ENCODE data around the gene KLHDC7A. TPM values are rescaled to one million over a fixed set of nuclear protein-coding genes. Genes with fewer than 3 reads are reported as not detected.

The KLHDC7A gene
- total and polyA plus RNA-seq, 2 donors (not counting 3 experiments of a cell fraction or from before 2014, with no cell fraction given): not detected

- H3K27ac ChIP-seq (ENCODE audit: insufficient read depth, low read depth, low read length): no peak overlapping the region
- no peak overlapping the region for H3K4me2 ChIP-seq (ENCODE audit: insufficient read depth, low read length)
- H3K9ac ChIP-seq (replicated peaks; ENCODE audit: extremely low read depth, insufficient read depth, low read length): no peak overlapping the region
- intact Hi-C loops (cut with micrococcal nuclease): no loop called here
- H3K4me3 ChIP-seq (replicated peaks in 1 of 3; ENCODE audit: insufficient read depth in 1 of 3, low read depth in 1 of 3, low read length in 3 of 3): no peak overlapping the region
- TF ChIP-seq MYC (IDR thresholded peaks at IDR 0.05; ENCODE audit: low read depth, low read length): no peak
- TF ChIP-seq FOS (IDR thresholded peaks at IDR 0.05; ENCODE audit: borderline replicate concordance, insufficient read depth, low read length): no peak
- TF ChIP-seq POLR2A (IDR thresholded peaks at IDR 0.05; ENCODE audit: low read depth, low read length): no peak
- no peak for TF ChIP-seq POLR2AphosphoS5 (IDR thresholded peaks at IDR 0.05; ENCODE audit: insufficient read depth, low read depth, low read length)
- TF ChIP-seq JUN (IDR thresholded peaks at IDR 0.05; ENCODE audit: borderline replicate concordance, insufficient read depth, insufficient read length, low read depth): no peak
- no peaks in the 10 kb centered on the region for H4K20me1 ChIP-seq (replicated peaks; ENCODE audit: control insufficient read depth, extremely low read depth, insufficient read depth, low read length)
- no peaks in the 10 kb centered on the region for H3K36me3 ChIP-seq (ENCODE audit: control insufficient read depth in 2 of 2, extremely low read depth in 1 of 2, insufficient read depth in 2 of 2, low read length in 2 of 2)
- no peak overlapping the region for H2AFZ ChIP-seq (ENCODE audit: low read depth, low read length)
- BruUV-seq (replicated peaks): no TSS peak
- ChIA-PET CTCF (no interaction called here), POLR2A (no interaction called here)
- no peaks in the 10 kb centered on the region for H3K27me3 ChIP-seq (ENCODE audit: control insufficient read depth in 2 of 2, insufficient read depth in 2 of 2, low read length in 2 of 2)
- H3K4me1 ChIP-seq (ENCODE audit: control insufficient read depth, extremely low read depth, insufficient read depth, low read length): no peaks in the 10 kb centered on the region
- H3K9me3 ChIP-seq (replicated peaks; ENCODE audit: control insufficient read depth, insufficient read depth, low read length): no peaks in the 10 kb centered on the region
- DNase-seq (ENCODE audit: low read depth, low spot score) (no peak), FAIRE-seq (no peak)
- dilution Hi-C loops (cut with MboI; ENCODE audit: extremely low pct_ligation_motif_present, low sequenced_read_pairs): no loop called here
- H3K9me1 ChIP-seq (replicated peaks; ENCODE audit: control insufficient read depth, extremely low read depth, insufficient read depth, low read length): no peaks in the 10 kb centered on the region
- H3K79me2 ChIP-seq (ENCODE audit: control insufficient read depth, insufficient read depth, low read length): no peaks in the 10 kb centered on the region
Measured at GRCh38 chr1:18486195-18486594, 5.5 kb downstream of the KLHDC7A start.

GRCh38 chr1:18489417-18490143 is 8.8 kb downstream of the KLHDC7A start:
- FAIRE-seq (no peak), DNase-seq (ENCODE audit: low read depth, low spot score) (no peak)
- no peak overlapping the region for H2AFZ ChIP-seq (ENCODE audit: low read depth, low read length)
- no peak overlapping the region for H3K27ac ChIP-seq (ENCODE audit: insufficient read depth, low read depth, low read length)
- H3K4me2 ChIP-seq (ENCODE audit: insufficient read depth, low read length): no peak overlapping the region
- no peak overlapping the region for H3K4me3 ChIP-seq (replicated peaks in 1 of 3; ENCODE audit: insufficient read depth in 1 of 3, low read depth in 1 of 3, low read length in 3 of 3)
- intact Hi-C loops (cut with micrococcal nuclease): no loop called here
- POLR2A ChIA-PET: no interaction called here
- H3K9me3 ChIP-seq (replicated peaks; ENCODE audit: control insufficient read depth, insufficient read depth, low read length): no peaks in the 10 kb centered on the region
- BruUV-seq (replicated peaks): no TSS peak
- dilution Hi-C loops (cut with MboI; ENCODE audit: extremely low pct_ligation_motif_present, low sequenced_read_pairs): no loop called here
- H3K36me3 ChIP-seq (ENCODE audit: control insufficient read depth in 2 of 2, extremely low read depth in 1 of 2, insufficient read depth in 2 of 2, low read length in 2 of 2): no peaks in the 10 kb centered on the region
- no peaks in the 10 kb centered on the region for H3K27me3 ChIP-seq (ENCODE audit: control insufficient read depth in 2 of 2, insufficient read depth in 2 of 2, low read length in 2 of 2)
- H4K20me1 ChIP-seq (replicated peaks; ENCODE audit: control insufficient read depth, extremely low read depth, insufficient read depth, low read length): no peaks in the 10 kb centered on the region
- H3K9ac ChIP-seq (replicated peaks; ENCODE audit: extremely low read depth, insufficient read depth, low read length): no peak overlapping the region
- H3K4me1 ChIP-seq (ENCODE audit: control insufficient read depth, extremely low read depth, insufficient read depth, low read length): no peaks in the 10 kb centered on the region
- CTCF ChIA-PET: no interaction called here
- TF ChIP-seq POLR2A (IDR thresholded peaks at IDR 0.05; ENCODE audit: low read depth, low read length) (no peak), EZH2 (IDR thresholded peaks at IDR 0.05; ENCODE audit: borderline replicate concordance, low read depth, low read length, severe bottlenecking) (no peak)
- no peaks in the 10 kb centered on the region for H3K79me2 ChIP-seq (ENCODE audit: control insufficient read depth, insufficient read depth, low read length)
- no peaks in the 10 kb centered on the region for H3K9me1 ChIP-seq (replicated peaks; ENCODE audit: control insufficient read depth, extremely low read depth, insufficient read depth, low read length)

Data from endothelial cell of umbilical vein (primary cell).